HL-60 (cell line): Measurements from ENCODE around the gene MYH14.

ENCODE experiments used
- DNase-seq, 2 experiments: peaks; one replicate each; pipeline ENCODE4 v3.0.0-alpha.2; 2010 to 2020; ENCODE audit warnings: low read depth in 1 of 2, low spot score in 1 of 2
- H3K27ac ChIP-seq: fragments of 250-450 bp; sonication (Bioruptor Pico); replicated peaks from 2 replicates; pipeline ENCODE4 v1.5.1; 2020; ENCODE audit warnings: mild to moderate bottlenecking, moderate library complexity
- H3K27me3 ChIP-seq: fragments of 250-450 bp; sonication (Bioruptor Pico); 2 replicates; pipeline ENCODE4 v1.5.1; 2021; ENCODE audit warnings: mild to moderate bottlenecking, moderate library complexity; ENCODE audit not compliant: insufficient read depth, poor library complexity, severe bottlenecking
- H3K4me3 ChIP-seq: replicated peaks from 2 replicates; pipeline ENCODE4 v1.5.1; 2011; ENCODE audit warnings: mild to moderate bottlenecking, control low read depth, low read length; ENCODE audit not compliant: insufficient read depth
- CTCF ChIP-seq: IDR thresholded peaks from one replicate; pipeline ENCODE4 v1.5.1; 2011; ENCODE audit warnings: low read length, control low read depth, inconsistent platforms; ENCODE audit not compliant: insufficient read depth
- GABPA ChIP-seq: IDR thresholded peaks from 2 replicates; pipeline ENCODE4 v1.6.1; 2012; ENCODE audit warnings: low read depth
- POLR2AphosphoS5 ChIP-seq: IDR thresholded peaks from 2 replicates; pipeline ENCODE4 v1.6.1; 2012; ENCODE audit warnings: low read depth
- REST ChIP-seq: IDR thresholded peaks from 2 replicates; pipeline ENCODE4 v1.6.1; 2012; ENCODE audit warnings: low read depth; ENCODE audit not compliant: insufficient replicate concordance
- SPI1 ChIP-seq: IDR thresholded peaks from 2 replicates; pipeline ENCODE4 v1.6.1; 2012; ENCODE audit warnings: low read depth, mild to moderate bottlenecking, borderline replicate concordance

Gene MYH14

GRCh38 chr19:50280983-50281382 is 77.6 kb downstream of the MYH14 start:
- TF ChIP-seq GABPA (no peak), REST (no peak), POLR2AphosphoS5 (no peak)
- Histone ChIP-seq H3K27me3 (no peaks in the 10 kb centered on the region), H3K27ac (no peak overlapping the region), H3K4me3 (no peak overlapping the region)
- DNase-seq, result no peak

GRCh38 chr19:50281491-50281890 is 78.1 kb downstream of the MYH14 start:
- Histone ChIP-seq H3K27me3 (no peaks in the 10 kb centered on the region), H3K27ac (no peak overlapping the region), H3K4me3 (no peak overlapping the region)
- TF ChIP-seq GABPA, result no peak
- no peak for TF ChIP-seq SPI1
- no peak for TF ChIP-seq CTCF
- no peak for TF ChIP-seq POLR2AphosphoS5
- TF ChIP-seq REST, result no peak
- DNase-seq, result no peak

DNA sequence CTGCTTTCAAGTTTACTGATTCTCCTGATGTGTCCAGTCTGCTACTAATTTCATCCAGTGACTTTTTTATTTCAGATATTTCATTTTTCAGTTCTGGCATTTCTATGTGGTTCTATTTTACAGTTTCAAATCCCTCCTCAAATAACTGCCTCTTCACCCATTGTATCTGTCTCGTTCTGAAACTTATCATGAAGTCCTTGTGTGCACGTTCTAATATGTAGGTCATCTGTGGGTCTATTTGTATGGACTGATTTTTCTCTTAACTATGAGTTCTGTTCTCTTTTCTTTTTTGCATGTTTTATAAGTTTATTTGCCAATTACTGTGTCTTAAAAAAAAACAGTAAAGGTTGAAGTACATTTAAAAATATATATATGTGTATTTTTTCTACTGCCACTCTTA is 82.4 kb downstream of the MYH14 start:
- Histone ChIP-seq H3K27me3 (no peaks in the 10 kb centered on the region), H3K27ac (no peak overlapping the region), H3K4me3 (no peak overlapping the region)
- TF ChIP-seq REST (no peak), POLR2AphosphoS5 (no peak), CTCF (no peak), SPI1 (no peak), GABPA (no peak)
- no peak for DNase-seq

DNA sequence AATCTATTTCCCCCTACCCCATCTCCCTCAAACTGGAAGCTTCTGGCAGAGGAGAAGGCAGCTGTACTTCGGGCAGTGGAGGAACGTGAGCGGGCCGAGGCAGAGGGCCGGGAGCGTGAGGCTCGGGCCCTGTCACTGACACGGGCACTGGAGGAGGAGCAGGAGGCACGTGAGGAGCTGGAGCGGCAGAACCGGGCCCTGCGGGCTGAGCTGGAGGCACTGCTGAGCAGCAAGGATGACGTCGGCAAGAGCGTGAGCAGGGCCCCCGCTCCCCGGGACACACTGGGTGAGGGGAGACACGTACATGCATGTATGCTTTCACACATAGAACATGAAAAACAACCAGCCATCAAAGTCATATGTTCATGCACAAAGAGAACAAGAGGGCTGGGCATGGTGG is 83.0 kb downstream of the MYH14 start:
- no peak for DNase-seq
- H3K27me3 ChIP-seq, result no peaks in the 10 kb centered on the region
- TF ChIP-seq SPI1 (no peak), GABPA (no peak), POLR2AphosphoS5 (no peak), REST (no peak), CTCF (no peak)
- no peak overlapping the region for H3K27ac ChIP-seq
- H3K4me3 ChIP-seq, result no peak overlapping the region
